ENCODE data around the gene PAIP2B.
"Not testable (repeated sequence)": the region's sequence is repeated elsewhere in the genome, so short reads cannot be mapped to it uniquely, and the experiment has no call there.

The PAIP2B gene, protein sequence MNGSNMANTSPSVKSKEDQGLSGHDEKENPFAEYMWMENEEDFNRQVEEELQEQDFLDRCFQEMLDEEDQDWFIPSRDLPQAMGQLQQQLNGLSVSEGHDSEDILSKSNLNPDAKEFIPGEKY

DNA sequence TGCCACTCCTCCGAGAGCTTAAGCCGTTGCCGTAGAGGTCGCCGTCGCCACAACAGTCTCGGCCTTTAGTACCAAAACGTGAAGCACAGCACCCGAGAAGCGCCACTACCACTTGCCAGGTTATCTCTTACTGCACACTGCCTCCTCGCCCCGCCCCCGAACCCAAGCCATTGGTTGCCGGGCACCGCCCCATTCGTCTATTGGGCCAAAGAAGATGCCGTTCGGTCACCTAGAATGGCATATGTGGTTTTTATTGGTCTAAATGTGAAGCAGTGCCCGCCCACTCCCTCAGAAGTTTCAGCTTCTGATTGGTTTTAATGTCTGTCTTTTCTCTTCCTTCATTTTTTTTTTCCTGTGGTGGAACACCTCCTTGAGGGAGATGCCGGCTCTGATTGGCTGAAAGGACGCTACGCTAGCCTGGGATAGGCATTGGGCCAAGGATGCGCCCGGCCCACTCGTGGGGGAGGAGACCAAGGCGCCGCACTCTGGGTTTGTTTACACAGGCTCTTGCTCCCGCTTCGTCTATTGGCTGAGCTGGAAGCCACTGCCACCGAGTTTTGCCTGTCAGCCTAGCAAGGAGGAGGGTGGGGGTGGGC lies at the start of gene PAIP2B:
Gene PAIP2B, minus strand, starts transcription at position 139 of the 596 bp plus-strand sequence. CDS start 24,514 bp downstream, outside the sequence.
- DNase-seq: peak; percentile 98

DNA sequence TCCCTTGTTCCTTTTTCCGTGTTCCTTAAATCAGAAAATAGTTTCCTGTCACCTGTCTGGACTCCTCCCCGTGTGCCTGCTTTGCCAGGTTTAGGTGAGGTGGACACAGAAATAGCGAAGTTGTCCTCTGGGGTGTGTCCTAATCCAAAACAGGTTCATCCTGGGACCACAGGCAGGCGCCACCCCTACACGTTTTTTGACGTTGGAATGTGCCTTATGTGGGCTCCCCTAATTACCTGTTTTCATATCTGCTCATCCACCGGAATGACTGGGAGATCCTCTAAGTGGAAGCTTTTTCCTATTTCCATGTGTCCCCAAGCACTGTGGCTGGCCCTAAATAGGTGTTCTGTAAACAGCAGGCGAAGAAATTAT lies 49.0 kb upstream of the PAIP2B start:
- DNase-seq: no peak

DNA sequence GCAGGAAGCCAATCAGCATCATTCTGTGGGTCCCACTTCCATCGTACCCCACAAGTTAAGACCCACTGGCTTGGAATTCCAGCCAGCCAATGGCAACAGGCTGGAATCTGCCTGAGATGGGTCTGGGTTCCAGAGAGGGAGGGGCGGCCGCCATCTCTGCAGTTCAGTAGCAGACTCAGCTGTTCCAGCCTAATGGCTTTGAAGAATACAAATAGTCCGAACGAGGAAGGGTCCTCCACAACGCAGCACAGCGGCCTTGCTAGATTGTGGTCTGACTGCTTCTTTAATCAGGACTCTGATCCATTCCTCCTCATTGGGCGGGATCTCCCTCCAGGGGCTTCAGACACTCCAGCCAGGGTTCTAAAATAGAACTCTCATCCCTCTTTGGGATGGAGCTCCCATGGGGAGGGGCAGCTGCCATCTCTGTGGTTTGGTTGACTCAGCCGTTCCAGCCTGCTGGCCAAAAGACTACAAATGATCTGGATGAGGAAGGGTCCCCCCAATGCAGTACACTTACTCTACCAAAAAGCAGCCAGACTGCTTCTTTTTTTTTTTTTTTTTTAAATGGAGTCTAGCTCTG lies 42.7 kb upstream of the PAIP2B start:
- no peak for DNase-seq

DNA sequence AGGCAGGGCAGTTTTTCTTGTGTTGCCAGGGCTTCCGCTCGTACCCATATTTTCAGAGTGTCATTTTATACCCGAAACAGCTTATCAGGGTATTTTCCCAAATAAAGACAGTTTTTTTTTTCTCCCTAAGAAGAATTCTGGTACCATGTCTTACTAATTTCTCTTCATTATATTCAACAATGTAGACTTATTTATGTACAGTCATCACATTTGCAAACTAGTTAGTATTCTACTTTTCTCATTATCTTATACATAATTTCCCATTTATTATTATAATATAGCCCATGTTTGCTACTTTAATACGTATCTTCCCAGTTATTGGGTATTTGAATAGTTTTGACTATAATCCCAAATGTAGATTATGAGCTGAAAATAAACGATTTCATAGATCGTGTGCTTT lies 36.5 kb upstream of the PAIP2B start:
- no peak for DNase-seq

DNA sequence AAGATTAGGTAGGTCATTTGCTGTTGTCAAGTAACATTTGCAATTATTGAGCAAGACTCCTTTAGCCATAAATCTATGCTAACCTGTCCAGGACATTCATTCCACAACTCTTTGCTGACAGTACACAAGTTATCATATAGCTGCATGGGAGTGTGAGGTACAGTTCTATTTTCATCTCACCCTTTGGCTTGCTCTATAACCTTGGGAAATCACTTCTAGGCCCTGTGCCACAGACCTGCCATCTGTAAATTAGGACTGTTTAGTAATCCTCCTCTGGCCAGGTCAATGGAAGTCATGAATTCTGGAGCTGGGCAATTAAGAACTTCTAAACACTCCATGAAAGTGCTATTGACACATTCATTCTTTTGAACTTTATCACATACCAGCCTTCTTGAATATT lies 34.6 kb upstream of the PAIP2B start:
- no peak for DNase-seq

DNA sequence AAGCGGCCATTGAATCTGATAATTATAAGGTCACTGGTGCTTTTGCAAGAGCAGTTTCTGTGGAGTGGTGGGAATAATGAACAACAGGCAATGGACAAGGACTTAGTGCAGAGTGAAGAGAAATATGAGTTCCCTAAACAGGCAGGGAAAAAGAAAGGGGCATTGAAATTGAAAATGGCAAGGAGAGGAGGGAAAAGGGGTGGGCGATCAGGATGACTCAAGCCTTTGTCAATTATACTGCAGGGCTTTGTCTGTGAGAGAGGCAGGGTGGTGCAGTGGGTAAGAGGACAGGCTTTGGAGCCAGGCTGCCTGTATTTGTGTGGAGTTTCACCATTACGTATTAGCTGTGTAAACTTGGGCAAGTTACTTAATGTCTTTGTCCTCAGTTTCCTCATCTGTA lies 29.5 kb upstream of the PAIP2B start:
- no peak for DNase-seq

DNA sequence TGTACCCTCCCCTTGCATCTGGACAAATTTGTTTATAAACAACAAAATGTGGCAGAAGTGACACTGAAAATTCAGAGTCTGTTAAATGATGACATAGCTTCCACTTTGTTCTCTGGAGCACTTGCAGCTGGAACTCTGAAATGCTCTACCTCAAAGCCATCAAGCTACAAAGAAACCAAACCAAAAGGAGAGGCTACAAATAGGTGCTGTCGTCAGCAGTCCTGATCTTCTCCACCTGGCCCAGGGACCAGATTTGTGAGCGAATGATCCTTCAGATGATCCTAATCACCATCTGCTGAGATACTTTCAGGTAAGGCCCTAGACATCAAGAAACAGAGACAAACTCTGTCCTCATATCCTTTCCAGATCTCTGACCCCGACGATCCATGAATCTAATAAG lies 27.9 kb upstream of the PAIP2B start:
- no peak for DNase-seq

DNA sequence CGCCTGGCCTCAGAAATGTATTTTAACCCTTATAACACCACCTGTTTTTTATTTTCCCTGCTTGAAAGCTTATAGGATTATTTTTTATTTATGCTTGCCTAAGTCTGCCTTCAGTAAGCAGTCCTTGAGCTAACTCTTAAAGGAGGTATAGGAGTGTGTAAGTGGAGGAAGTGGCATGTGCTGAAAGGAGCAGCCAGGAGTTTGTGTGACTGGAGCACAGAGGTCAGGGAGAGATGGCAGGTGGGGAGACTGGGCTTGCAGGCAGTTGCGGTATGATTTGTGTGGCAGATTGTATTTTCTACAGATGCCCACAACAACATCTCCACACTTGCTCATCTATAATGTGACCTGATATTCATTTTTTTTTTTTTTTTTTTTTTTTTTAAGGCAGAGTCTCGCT lies 27.2 kb upstream of the PAIP2B start:
- no peak for DNase-seq

DNA sequence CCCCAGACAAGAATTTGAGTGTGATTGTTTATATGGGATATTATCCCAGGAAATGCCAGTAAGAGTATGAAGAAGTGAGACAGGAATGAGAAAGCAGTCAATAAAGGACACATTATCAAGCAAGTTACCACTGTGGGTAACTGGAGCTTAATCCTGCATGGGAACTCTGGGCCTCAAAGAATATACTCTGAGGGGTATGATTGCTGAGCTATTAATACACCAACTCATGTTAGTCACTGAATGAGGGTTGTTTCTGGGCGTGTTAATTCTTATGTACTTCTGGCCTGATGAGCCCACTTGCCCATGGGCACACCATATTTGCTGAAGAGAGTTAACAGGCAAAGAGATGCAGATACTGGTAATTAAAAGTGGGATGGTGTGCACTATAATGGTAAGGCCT lies 26.6 kb upstream of the PAIP2B start:
- no peak for DNase-seq

DNA sequence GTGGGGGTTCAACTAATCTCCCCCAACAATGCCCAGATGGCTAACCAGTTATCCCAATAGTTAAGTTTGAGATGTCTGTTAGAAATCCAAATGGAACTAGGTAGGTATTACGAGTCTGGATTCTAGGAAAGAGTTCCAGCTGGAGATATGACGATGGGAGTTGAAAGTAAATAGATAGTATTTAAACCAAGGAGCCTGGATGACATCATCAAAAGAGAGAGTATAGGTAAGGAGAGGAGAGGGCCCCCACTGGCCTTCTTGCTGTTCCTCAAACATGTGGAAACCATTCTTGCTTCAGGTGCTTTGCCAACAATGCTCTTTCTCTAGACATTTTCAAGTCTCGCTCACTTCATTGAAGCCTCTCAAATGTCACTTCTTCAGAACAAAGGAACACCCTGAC lies 26.0 kb upstream of the PAIP2B start:
- no peak for DNase-seq

DNA sequence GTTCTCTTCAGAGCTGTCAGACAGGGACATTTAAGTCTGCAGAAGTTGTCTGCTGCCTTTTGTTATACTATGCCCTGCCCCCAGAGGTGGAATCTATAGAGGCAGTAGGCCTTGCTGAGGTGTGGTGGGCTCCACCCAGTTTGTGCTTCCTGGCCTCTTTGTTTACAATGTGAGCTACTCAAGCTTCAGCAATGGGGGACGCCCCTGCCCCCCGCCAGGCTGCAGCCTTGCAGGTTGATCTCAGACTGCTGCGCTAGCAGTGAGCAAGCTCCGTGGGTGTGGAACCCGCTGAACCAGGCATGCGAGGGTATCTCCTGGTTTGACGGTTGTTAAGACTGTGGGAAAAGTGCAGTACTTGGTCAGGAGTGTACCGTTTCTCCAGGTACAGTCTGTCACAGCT lies 24.0 kb upstream of the PAIP2B start:
- DNase-seq: no peak

DNA sequence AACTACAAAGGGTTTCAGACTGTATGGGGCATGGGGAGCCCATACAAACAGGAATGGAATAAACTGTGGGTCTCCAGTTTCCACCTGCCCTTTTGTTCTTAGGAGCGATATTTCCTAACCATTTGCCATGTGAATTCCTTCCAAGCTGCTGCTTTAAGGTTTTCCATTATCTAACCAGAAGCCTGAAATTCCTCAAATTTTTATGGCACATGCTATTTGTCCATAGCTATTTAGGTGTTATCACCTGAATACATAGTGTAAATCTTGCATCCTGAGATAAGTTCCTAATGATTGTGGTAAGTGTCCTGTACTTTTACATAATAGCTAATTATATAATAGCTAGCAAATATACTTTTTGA lies 17.4 kb upstream of the PAIP2B start:
- DNase-seq: no peak

DNA sequence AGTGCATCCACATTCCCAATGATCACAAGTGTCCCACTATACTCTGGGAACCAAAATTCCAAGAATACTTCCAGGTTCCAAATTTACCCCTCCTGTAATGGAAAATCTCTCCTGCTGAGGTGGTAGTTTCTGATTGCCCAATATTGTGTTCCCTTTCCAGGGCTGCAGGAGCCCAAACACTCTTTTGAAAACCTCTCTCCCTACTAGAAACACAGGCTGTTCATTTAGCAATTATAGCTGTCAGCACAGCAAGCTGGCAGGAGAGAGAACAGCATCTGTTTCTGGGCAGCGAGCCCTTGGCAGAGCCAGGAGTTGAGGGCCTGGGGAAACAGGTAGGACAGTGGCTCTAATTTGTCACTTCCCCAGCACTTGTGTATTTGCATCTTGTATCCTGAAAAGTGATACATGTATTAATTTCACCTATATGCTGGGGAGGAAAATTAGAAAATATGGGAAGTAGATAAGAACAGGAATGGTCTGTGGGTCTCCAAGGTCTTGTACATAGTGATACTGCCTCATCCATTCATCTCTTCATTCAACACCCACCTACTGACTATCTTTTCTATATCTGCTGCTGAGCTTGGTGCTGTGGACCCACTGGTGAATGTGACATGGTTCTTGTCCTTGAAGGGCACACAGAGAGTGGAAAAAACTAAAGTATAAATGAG lies 16.9 kb upstream of the PAIP2B start:
- DNase-seq: no peak

DNA sequence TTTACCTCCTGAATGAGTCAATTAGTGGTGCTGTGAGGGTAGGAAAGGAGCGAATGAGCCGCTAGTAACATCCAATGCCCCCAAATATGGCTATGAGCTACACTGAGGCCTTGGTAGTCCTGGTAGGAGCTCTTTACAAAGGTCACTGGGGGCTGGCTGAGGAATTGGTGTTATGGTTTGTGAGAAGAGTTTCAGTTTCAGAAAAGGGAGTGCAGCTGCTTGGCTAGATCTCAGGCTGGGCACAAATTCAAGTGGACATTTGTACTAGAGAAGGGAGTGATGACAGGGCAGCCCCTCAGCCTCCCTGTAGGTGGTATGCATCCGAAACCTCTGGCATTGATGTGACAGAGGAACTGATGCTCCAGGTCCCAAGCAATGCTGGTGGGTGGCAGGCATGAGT lies 13.9 kb upstream of the PAIP2B start:
- DNase-seq: no peak

DNA sequence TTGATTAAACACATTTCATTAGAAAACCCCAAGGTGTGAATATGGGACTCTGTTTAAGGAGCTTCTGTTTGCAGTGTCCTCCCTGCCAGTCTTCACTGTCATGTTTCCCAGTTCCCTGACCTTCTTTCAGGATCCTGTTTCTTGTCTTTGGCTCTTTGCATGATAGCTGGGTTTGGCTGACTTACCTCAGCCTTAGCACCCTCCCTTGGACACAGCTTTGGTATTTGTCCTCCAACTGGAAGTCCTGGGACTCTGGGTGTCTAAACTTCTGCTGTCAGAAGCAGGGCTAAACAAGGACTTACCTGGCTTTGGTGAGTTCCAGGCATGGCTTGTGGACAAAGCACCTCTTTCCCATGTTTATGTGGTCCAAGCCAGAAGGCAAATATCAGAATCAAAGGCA lies 11.2 kb upstream of the PAIP2B start:
- DNase-seq: no peak

DNA sequence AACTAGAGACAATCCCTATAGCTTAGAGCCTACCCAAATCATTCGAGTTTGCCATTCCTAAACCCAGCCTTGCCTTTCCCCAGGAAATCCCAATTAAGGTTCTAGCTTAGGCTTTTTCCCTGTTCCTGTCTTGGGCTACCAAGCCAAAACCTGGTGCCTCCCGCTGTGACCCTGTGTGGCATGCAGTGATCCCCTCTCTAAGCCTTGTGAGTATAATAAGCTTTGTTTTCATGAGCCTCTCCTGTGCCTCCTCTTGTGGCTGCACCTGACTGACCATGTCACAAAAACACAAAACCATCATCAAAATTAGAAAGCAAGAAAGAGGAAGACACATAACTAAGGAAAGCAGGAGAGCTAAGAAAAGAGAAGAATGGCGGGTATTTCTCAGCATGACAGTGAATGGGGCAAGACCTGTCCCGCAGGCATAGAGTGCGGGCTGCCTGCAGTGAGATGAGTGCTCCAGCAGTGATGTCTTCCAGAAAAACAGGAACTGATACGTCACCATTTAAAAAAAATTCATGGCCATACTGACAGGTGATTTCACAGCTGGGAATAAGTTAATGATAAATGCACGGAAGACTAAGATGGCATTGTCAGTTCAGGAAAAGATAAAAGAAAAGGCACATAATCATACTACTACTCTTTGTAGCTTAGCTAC lies 9.2 kb upstream of the PAIP2B start:
- DNase-seq: no peak

DNA sequence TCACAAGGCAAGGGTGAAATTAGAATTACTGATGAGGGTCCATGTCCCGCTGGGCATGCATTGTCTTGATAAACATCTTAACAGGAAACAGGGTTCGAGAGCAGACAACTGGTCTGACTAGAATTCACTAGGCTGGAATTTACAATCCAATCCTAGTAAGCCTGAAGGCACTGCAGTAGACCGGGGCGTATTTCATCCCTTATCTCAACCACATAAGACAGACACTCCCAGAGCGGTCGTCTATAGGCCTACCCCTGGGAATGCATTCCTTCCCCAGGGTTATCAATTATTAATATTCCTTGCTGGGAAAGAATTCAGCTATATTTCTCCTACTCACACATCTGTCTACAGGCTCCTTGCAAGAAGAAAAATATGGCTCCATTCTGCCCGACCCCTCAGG lies 6.2 kb upstream of the PAIP2B start:
- not testable (repeated sequence) for DNase-seq

DNA sequence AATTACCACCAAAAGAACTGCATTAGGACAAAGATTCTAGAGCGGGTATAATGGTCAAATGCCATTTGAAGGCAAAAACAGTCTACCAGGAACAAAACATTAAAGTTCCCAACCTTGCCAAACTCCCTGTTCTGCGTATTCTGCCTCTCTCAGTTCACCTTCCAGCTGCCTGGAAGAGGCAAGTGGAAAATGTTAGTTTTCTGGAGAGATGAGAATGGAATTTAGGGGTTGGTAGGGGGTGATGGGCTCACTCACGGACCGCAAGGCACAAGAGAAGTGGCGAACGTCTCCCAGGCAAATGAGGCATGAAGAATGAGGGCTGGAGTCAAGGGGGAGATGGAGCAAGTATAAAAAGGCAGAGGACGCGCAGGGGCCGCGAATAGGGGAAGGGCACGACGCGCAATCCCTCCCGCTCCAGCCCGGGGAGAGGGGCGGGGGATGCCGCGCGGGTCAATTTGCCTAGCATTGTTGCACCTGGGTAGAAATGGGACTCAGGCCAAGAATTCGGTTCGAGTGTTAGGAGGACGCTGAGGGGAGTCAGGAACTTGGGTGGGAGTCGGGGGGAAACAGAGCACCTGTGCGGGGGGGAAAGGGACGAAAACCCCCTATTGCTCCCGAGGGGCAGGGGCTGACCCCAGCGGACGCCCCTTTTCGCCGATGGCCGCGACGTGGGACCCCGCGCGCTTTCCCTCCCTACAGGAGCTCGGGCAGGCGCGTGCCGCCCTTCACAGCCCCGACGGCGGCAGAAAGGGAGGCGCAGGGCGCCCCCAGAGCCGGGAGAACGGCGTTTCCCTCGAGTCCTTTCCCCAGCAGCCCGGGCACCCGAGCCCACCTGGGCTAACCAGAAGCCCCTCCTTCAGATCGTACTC lies 573 bp downstream of the PAIP2B start:
- peak; percentile 1 for DNase-seq

DNA sequence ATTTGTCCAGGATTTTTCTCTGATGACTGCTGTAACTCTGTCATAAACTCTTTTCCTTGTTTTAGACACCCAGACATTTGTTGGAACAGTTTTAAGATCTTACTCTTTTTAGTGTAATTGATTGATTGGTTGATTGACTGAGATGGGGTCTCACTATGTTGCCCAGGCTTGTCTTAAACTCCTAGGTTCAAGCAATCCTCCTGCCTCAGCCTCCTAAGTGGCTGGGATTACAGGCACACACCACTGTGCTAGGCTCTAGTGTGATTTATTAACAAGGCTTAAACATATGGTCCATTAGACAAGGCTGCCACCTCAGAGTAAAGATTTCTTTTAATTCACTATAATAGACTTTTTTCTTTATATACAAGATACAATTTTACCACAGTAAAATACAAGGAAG lies 2.0 kb downstream of the PAIP2B start:
- no peak for DNase-seq

DNA sequence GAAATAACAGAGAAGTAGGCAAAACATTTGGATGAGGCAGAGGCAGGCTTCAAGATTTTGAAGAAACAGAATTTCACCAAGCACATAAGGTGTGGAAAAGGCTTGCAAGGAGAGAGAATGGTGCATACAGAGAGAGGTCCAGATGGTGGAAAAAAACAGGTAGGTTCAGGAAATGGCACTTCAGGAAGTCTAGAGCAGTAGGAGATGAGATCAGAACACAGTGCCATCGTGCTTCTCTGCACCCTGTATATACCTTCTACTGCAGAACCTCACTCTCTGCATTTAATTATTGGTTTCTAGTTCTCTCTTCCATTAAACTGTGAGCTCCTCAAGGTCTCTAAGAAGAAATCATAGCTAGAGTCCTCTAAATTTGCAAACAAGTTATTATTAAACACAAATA lies 2.4 kb downstream of the PAIP2B start:
- DNase-seq: no peak

DNA sequence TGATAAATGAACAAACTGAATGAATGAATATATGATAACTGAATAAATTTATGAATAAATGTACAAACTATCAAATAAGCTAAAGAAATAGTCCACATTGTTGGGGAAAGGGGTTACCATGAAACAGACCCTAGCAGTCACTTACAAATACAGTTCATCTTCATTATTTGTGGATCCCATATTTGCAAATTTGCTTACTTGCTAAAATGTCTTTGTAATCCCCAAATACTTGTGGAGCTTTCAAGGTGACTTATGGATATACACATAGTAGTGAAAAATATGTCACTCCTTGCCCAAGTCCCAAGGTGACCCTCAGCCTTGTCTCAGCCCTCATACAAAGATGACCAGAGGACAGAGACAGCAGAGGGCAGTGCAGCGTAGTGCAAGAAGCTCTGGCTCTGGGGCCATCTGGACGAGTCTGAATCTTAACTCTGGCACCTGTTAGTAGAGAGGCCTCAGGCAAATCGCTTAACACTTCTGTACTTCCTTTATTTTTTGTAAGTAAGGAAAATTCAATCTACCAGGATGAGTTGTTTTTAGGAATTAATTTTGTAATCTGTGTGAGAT lies 3.1 kb downstream of the PAIP2B start:
- DNase-seq: no peak

DNA sequence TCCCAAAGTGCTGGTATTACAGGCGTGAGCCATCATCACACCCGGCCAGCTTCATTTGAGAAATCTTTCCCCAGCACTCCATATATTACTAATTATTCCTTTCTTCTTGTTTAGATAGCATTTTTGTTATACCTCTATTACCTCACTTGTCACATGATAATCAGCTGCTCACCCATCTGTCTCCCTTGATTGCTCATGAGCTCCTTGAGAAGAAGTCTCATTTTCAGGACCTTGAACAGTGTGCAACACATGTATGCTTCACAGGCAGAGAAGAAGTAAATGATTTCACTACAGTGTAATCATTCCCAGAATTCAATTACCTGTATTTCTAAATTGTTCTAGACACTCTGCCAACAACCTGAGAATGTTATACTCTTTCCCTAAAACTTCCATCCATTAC lies 6.2 kb downstream of the PAIP2B start:
- no peak for DNase-seq

DNA sequence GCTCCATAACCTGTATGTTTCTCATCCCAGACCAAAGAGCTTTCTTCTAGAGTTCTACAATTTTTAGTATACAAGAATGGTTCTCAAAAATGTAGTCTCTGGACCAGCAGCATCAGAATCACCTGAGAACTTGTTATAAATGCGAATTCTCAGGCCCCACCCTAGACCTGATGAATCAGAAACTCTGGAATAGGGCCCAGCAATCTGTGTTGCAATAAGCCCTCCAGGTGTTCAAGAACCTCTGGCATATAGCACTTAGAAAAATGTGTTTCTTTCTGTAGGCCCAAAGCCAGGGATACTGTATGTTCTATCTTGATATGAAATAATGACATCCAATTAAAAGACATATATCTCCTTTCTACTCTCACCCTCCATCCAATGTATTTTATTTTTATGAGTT lies 10.4 kb downstream of the PAIP2B start:
- no peak for DNase-seq

All from activated CD4-positive, alpha-beta T cell treated with anti-CD3 and anti-CD28 coated beads, Interleukin-2, amount 50 U/mL, for 16 hours (primary cell).